Neural cell (in vitro differentiated cells): ENCODE results near the gene NFE2L1.

ENCODE experiments used
- CTCF ChIP-seq: fragments of 450-650 bp; IDR thresholded peaks from 2 replicates; pipeline ENCODE4 v1.5.1; 2014; ENCODE audit warnings: antibody characterized with exemption, mild to moderate bottlenecking, moderate library complexity; ENCODE audit not compliant: poor library complexity, severe bottlenecking
- EZH2 ChIP-seq: fragments of 200-600, 300-800 bp; shearing (Covaris generic), sonication (generic); IDR thresholded peaks from 2 replicates; pipeline ENCODE4 v1.6.1; 2014; ENCODE audit warnings: antibody characterized with exemption, low read length, borderline replicate concordance, mild to moderate bottlenecking; ENCODE audit not compliant: insufficient read depth, poor library complexity, severe bottlenecking
- POLR2AphosphoS5 ChIP-seq: IDR thresholded peaks from 2 replicates; pipeline ENCODE4 v1.6.1; 2012
- RAD21 ChIP-seq: fragments of 450-650 bp; conservative IDR thresholded peaks from 2 replicates; pipeline ENCODE4 v1.6.1; 2014; ENCODE audit warnings: antibody characterized with exemption, mild to moderate bottlenecking, moderate library complexity
- TAF1 ChIP-seq: IDR thresholded peaks from 2 replicates; pipeline ENCODE4 v1.6.1; 2012; ENCODE audit warnings: low read depth

GRCh38 chr17:48051283-48051682, 3.1 kb downstream of the NFE2L1 start:
- TF ChIP-seq CTCF, result no peak
- no peak for TF ChIP-seq POLR2AphosphoS5
- no peak for TF ChIP-seq EZH2
- TF ChIP-seq RAD21, result no peak
- no peak for TF ChIP-seq TAF1
